Measurements from ENCODE around the gene PDE3B.

- no peak for TF ChIP-seq CTCF (conservative IDR thresholded peaks at IDR 0.05; ENCODE audit: low read depth, low read length)
- TF ChIP-seq POLR2A (IDR thresholded peaks at IDR 0.05; ENCODE audit: low read depth, low read length): no peak
- 0 out of 2 replicates have a peak, but pooled peaks have one; percentile 41 for TF ChIP-seq FOS (IDR thresholded peaks at IDR 0.05; ENCODE audit: low read depth, low read length)
- TF ChIP-seq USF2 (IDR thresholded peaks at IDR 0.05; ENCODE audit: low read depth, low read length): no peak
- no peak for TF ChIP-seq SMC3 (IDR thresholded peaks at IDR 0.05; ENCODE audit: low read depth, low read length)
- TF ChIP-seq RFX5 (IDR thresholded peaks at IDR 0.05; ENCODE audit: low read depth, low read length): no peak
- no peak for TF ChIP-seq MXI1 (IDR thresholded peaks at IDR 0.05; ENCODE audit: borderline replicate concordance, low read depth, low read length)
- no peak for TF ChIP-seq BHLHE40 (IDR thresholded peaks at IDR 0.05; ENCODE audit: low read depth, low read length)
- no peak for TF ChIP-seq ELK1 (IDR thresholded peaks at IDR 0.05; ENCODE audit: borderline replicate concordance, low read depth, low read length)
- no peak for TF ChIP-seq RAD21 (IDR thresholded peaks at IDR 0.05; ENCODE audit: low read length)
- TF ChIP-seq MAZ (IDR thresholded peaks at IDR 0.05; ENCODE audit: borderline replicate concordance, low read depth, low read length): no peak
- TF ChIP-seq CHD1 (IDR thresholded peaks at IDR 0.05; ENCODE audit: low read depth, low read length): no peak
These were observed 29.0 kb downstream of the PDE3B start for GRCh38 chr11:14672635-14673034.

Data from IMR-90 (cell line).